ENCODE measurements around the gene COX6B2.

Gene COX6B2

GRCh38 chr19:55352040-55352439, 2.5 kb downstream of the COX6B2 start:
- H3K36me3 Mint-ChIP-seq (ENCODE audit: low read depth) = peaks cover 3% of the 10 kb centered on the region
- H3K4me1 Mint-ChIP-seq = peaks cover 18% of the 10 kb centered on the region
- H3K27ac Mint-ChIP-seq = no peak overlapping the region
- H3K27me3 Mint-ChIP-seq (ENCODE audit: low read depth) = peaks cover 66% of the 10 kb centered on the region
- H3K4me3 Mint-ChIP-seq = peak overlapping the region in 2 of 3 experiments; percentile 30 to 61
- TF ChIP-seq, protein P1, sequence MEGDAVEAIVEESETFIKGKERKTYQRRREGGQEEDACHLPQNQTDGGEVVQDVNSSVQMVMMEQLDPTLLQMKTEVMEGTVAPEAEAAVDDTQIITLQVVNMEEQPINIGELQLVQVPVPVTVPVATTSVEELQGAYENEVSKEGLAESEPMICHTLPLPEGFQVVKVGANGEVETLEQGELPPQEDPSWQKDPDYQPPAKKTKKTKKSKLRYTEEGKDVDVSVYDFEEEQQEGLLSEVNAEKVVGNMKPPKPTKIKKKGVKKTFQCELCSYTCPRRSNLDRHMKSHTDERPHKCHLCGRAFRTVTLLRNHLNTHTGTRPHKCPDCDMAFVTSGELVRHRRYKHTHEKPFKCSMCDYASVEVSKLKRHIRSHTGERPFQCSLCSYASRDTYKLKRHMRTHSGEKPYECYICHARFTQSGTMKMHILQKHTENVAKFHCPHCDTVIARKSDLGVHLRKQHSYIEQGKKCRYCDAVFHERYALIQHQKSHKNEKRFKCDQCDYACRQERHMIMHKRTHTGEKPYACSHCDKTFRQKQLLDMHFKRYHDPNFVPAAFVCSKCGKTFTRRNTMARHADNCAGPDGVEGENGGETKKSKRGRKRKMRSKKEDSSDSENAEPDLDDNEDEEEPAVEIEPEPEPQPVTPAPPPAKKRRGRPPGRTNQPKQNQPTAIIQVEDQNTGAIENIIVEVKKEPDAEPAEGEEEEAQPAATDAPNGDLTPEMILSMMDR (IDR thresholded peaks at IDR 0.05; ENCODE audit: unreplicated experiment in 3 of 3) = no peak
- no peaks in the 10 kb centered on the region for H3K9me3 Mint-ChIP-seq

DNA sequence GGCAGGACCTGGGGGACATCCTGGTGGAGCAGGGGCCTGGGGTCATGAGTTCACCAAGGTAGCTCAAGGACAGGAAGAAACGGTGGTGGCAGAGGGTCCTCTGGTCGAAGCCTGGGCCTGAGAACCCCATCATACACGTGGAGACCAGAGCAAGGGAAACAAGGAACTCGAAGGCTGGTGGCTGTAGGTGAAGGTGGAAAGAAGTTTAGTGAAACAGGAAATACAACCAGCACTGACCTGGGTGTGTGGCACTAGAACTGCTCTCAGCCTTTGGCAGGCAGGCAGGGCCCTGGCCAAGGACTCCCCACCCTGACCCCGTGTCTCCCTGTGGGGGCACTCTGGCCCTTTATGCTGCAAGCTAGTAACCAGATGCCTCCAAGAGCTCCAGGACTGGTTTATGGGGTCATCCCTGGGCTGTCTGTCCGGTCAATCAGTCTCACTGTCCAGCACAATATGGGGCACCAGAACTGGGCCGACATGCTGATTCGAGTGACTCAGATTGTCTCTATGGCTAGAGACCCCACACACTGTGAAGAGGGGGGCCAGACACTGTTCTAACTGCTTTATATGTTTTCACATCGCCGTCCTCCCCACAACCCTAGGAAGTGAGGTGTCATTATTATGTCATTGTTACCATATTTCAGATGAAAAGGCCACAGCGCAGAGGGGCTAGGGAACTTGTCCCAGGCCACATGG, 3.8 kb downstream of the COX6B2 start:
- H3K36me3 Mint-ChIP-seq (ENCODE audit: low read depth) = peaks cover 3% of the 10 kb centered on the region
- H3K9me3 Mint-ChIP-seq = no peaks in the 10 kb centered on the region
- peak overlapping the region in 2 of 3 experiments; percentile 25 to 61 for H3K4me3 Mint-ChIP-seq
- H3K27me3 Mint-ChIP-seq (ENCODE audit: low read depth) = peaks cover 54% of the 10 kb centered on the region
- TF ChIP-seq, protein P1 (IDR thresholded peaks at IDR 0.05; ENCODE audit: unreplicated experiment in 3 of 3) = no peak
- H3K27ac Mint-ChIP-seq = peak overlapping the region in 1 of 3 experiments; percentile 36
- peaks cover 22% of the 10 kb centered on the region for H3K4me1 Mint-ChIP-seq

DNA sequence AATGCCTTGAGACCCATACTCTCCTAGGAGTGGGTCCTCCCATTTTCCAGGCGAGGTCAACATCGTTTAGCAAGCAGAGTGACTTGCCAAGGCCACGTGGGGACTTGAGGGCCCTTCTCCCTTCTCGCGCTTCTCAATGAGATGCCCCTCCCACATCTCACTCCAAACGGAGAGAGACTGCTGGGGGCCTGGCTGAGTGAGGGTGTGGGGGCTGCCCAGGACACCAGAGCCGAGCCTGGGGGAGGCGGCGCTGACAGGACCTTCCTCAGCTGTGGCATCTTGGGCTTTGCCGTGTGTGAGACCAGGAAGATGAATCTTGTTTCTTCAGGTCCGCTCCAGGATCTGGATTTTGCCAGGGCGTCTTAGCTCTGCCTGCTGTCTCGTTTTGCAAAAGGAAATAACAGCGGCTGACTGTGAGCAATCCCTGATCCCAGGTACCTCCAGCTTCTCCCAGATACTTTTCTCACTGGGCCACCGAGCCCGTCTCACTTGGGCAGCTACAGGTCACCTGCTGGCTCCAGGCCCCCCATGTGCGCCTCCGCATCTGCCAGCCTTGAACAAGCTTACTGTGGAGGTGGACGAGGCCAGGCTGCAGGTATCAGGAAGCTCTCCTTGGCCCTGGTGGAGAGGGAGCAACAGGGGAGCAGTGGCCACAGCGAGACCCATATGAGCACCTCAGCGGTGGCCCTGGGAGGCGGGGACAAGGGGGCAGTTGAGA, 6.0 kb downstream of the COX6B2 start:
- Mint-ChIP-seq H3K27ac (peak overlapping the region in 2 of 3 experiments; percentile 37 to 80), H3K4me1 (peaks cover 30% of the 10 kb centered on the region), H3K4me3 (peak overlapping the region in 2 of 3 experiments; percentile 28 to 61), H3K9me3 (no peaks in the 10 kb centered on the region), H3K27me3 (ENCODE audit: low read depth) (peaks cover 36% of the 10 kb centered on the region), H3K36me3 (ENCODE audit: low read depth) (peaks cover 7% of the 10 kb centered on the region)
- TF ChIP-seq, protein P1 (IDR thresholded peaks at IDR 0.05; ENCODE audit: unreplicated experiment in 3 of 3) = no peak

DNA sequence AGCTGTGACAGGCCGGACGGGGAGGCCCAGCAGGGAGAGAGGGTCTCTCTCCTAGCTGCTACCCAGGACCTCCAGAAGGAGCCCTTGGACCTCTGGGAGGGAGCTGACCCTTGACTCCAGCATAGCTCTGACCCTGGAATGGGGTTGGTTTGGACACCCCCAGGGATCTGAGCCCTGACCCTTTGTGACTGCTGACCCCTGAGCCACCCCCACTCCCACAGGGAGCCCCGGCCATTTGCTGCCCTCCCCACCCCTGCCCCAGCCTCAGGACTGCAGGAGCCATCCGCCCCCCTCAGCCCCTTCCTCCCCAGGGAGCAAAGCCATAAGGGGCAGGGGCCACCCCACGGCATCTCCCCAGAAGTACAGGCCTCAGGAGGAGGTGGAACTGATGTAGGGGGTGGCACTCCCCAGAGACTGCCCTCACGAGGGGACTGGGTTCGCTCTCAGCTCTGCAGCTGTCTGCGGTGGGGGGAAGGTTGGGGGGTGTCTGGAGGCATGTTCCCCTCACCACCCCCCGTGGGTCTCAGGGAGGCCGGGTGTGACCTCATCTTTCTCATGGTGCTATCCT, 7.0 kb downstream of the COX6B2 start:
- Mint-ChIP-seq H3K4me3 (peak overlapping the region in 1 of 3 experiments; percentile 38), H3K27me3 (ENCODE audit: low read depth) (peaks cover 26% of the 10 kb centered on the region), H3K27ac (peak overlapping the region in 2 of 3 experiments; percentile 37 to 80), H3K4me1 (peaks cover 30% of the 10 kb centered on the region), H3K36me3 (ENCODE audit: low read depth) (peaks cover 13% of the 10 kb centered on the region), H3K9me3 (no peaks in the 10 kb centered on the region)
- TF ChIP-seq, protein P1 (IDR thresholded peaks at IDR 0.05; ENCODE audit: unreplicated experiment in 3 of 3) = no peak

DNA sequence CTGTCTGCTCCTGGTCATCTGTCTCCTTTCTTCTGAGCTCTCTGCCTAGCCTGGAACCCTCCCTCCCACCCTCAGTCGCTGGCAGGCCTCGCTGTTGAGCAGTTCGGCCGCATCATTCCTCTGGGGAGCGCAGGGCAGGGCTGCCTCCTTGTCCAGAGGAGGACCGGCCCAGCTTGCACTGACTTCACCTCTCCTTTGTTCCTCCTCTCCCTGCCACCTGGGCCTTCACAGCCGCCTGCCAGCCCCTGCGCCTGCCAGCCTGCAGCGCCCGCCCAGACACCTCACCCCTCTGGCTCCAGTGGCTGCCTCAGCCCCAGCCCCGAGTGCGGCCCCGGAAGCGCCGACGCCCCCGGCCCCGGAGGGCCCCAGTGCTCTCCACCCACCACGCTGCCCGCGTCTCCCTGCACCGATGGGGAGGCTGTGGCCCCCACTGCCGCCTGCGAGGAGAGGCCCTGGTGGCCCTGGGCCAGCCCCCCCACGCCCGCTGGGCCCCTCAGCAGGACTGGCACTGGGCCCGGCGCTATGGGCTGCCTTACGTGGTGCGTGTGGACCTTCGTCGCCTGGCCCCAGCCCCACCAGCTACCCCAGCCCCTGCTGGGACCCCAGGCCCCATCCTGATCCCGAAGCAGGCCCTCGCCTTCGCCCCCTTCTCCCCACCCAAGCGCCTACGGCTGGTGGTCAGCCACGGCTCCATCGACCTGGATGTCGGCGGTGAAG, 7.6 kb downstream of the COX6B2 start:
- peaks cover 20% of the 10 kb centered on the region for H3K27me3 Mint-ChIP-seq (ENCODE audit: low read depth)
- H3K4me1 Mint-ChIP-seq = peaks cover 30% of the 10 kb centered on the region
- H3K27ac Mint-ChIP-seq = no peak overlapping the region
- H3K36me3 Mint-ChIP-seq (ENCODE audit: low read depth) = peaks cover 15% of the 10 kb centered on the region
- TF ChIP-seq, protein P1 (IDR thresholded peaks at IDR 0.05; ENCODE audit: unreplicated experiment in 3 of 3) = no peak
- H3K9me3 Mint-ChIP-seq = no peaks in the 10 kb centered on the region
- H3K4me3 Mint-ChIP-seq = no peak overlapping the region

Data from nephron (organoid).